ENCODE measurements around the gene PXMP4. TPM values are rescaled to one million over a fixed set of nuclear protein-coding genes. Genes with fewer than 3 reads are reported as not detected.

The PXMP4 gene
- total and polyA plus RNA-seq, 9 of the 15 experiments (the other 6 are each of a cell fraction or from before 2014, with no cell fraction given): 4.8 to 29.1 (median 6.8) TPM

- no peak for TF ChIP-seq ATF4 (CRISPR knock-in tag; IDR thresholded peaks at IDR 0.05)
- TF ChIP-seq ZMIZ1 (IDR thresholded peaks at IDR 0.05; ENCODE audit: low read depth in 2 of 2, low read length in 2 of 2): no peak
These were observed 33.0 kb upstream of the PXMP4 start (continued) for GRCh38 chr20:33753143-33753542.

- Histone ChIP-seq H3K4me3 (no peak overlapping the region), H4K20me1 (replicated peaks; ENCODE audit: control insufficient read depth, insufficient read depth, low read length) (no peaks in the 10 kb centered on the region), H3K27me3 (ENCODE audit: control insufficient read depth in 2 of 2, insufficient read depth in 2 of 2, low read length in 2 of 2) (no peaks in the 10 kb centered on the region), H3K9me3 (replicated peaks; ENCODE audit: control insufficient read depth, insufficient read depth, low read depth, low read length) (no peaks in the 10 kb centered on the region), H2AFZ (ENCODE audit: low read depth, low read length) (no peak overlapping the region), H3K27ac (ENCODE audit: extremely low read depth, low read depth, low read length) (no peak overlapping the region), H3K79me2 (ENCODE audit: control insufficient read depth, insufficient read depth, low read length) (no peaks in the 10 kb centered on the region), H3K4me2 (ENCODE audit: insufficient read depth, low read length) (no peak overlapping the region), H3K9me1 (ENCODE audit: control insufficient read depth, insufficient read depth, low read length) (no peaks in the 10 kb centered on the region), H3K36me3 (ENCODE audit: control insufficient read depth, insufficient read depth, low read length) (no peaks in the 10 kb centered on the region), H3K4me1 (replicated peaks in 1 of 2; ENCODE audit: control insufficient read depth in 2 of 2, insufficient read depth in 2 of 2, low read length in 2 of 2) (peaks cover 0 to 6% of the 10 kb centered on the region in 2 experiments; a peak in 2 of 5 replicates), H3K9ac (ENCODE audit: insufficient read depth in 1 of 2, low read depth in 2 of 2, low read length in 2 of 2) (no peak overlapping the region)
- FAIRE-seq: no peak
- intact Hi-C loops (cut with micrococcal nuclease) (no loop called here), in situ Hi-C loops (cut with MboI) (no loop called here)
- WGBS (ENCODE audit: insufficient coverage, low coverage, missing lambda C conversion rate): 55% methylated on average over 4 of the region's 4 CpGs
- no peak for DNase-seq (ENCODE audit: extremely low read depth in 1 of 4, low spot score in 3 of 4)
- ATAC-seq: no peak
- CTCF ChIA-PET (ENCODE audit: low intra/inter-chr PET ratio): no interaction called here
- POLR2A ChIA-PET: no interaction called here
- TF ChIP-seq LEF1 (IDR thresholded peaks at IDR 0.05) (no peak), SIN3B (IDR thresholded peaks at IDR 0.05; ENCODE audit: low read depth) (no peak), ELK3 (CRISPR knock-in tag; IDR thresholded peaks at IDR 0.05) (no peak), ZNF41 (CRISPR knock-in tag; conservative IDR thresholded peaks at IDR 0.05) (no peak), ZNF184 (CRISPR knock-in tag; IDR thresholded peaks at IDR 0.05) (no peak), CBFB (CRISPR knock-in tag; IDR thresholded peaks at IDR 0.05) (no peak), U2AF1 (optimal IDR thresholded peaks at IDR 0.05; ENCODE audit: low read depth, low read length) (no peak)
- no TSS peak for BruUV-seq (replicated peaks)
These were observed 31.7 kb upstream of the PXMP4 start for GRCh38 chr20:33751775-33752174.
